GM23338 (cell line): ENCODE data around the gene RNLS. TPM values are rescaled to one million over a fixed set of nuclear protein-coding genes. Genes with fewer than 3 reads are reported as not detected.

Experiments used
- ATAC-seq: fragments of 200-7000 bp; cut with Tn5 transposase; 3 replicates; pipeline ENCODE4 v1.9.1; 2020
- DNase-seq: peaks from one replicate; pipeline ENCODE4 v3.0.0-alpha.2; 2015; ENCODE audit warnings: low spot score
- H2AFZ ChIP-seq: fragments of 200-600 bp; sonication (generic); 2 replicates; pipeline ENCODE4 v1.8.0; 2016; ENCODE audit warnings: antibody characterized with exemption, mild to moderate bottlenecking, moderate library complexity
- H3F3A ChIP-seq: fragments of 200-600 bp; sonication (generic); replicated peaks from 2 replicates; pipeline ENCODE4 v1.8.0; 2017; ENCODE audit warnings: antibody characterized with exemption, mixed run types, low read depth
- H3K27ac ChIP-seq: fragments of 200-600 bp; sonication (generic); 2 replicates; pipeline ENCODE4 v1.6.1; 2016; ENCODE audit warnings: low read depth
- H3K27me3 ChIP-seq: fragments of 200-600 bp; sonication (generic); 2 replicates; pipeline ENCODE4 v1.8.0; 2016; ENCODE audit warnings: mild to moderate bottlenecking, mixed run types, moderate library complexity; ENCODE audit not compliant: insufficient read depth
- H3K36me3 ChIP-seq: fragments of 200-600 bp; sonication (generic); 2 replicates; pipeline ENCODE4 v1.8.0; 2016; ENCODE audit warnings: mild to moderate bottlenecking; ENCODE audit not compliant: insufficient read depth
- H3K4me1 ChIP-seq: fragments of 200-600 bp; sonication (generic); 2 replicates; pipeline ENCODE4 v1.8.0; 2016; ENCODE audit warnings: mild to moderate bottlenecking, moderate library complexity; ENCODE audit not compliant: insufficient read depth
- H3K4me2 ChIP-seq: fragments of 200-600 bp; sonication (generic); 2 replicates; pipeline ENCODE4 v1.7.1; 2017; ENCODE audit warnings: mixed run types
- H3K4me3 ChIP-seq: fragments of 200-600 bp; sonication (generic); 2 replicates; pipeline ENCODE4 v1.6.1; 2016; ENCODE audit warnings: mixed run types
- H3K79me2 ChIP-seq: fragments of 200-600 bp; sonication (generic); replicated peaks from 2 replicates; pipeline ENCODE4 v1.8.0; 2017; ENCODE audit warnings: mild to moderate bottlenecking; ENCODE audit not compliant: insufficient read depth
- H3K9me2 ChIP-seq: fragments of 200-600 bp; sonication (generic); 2 replicates; pipeline ENCODE4 v1.8.0; 2017; ENCODE audit not compliant: insufficient read depth
- H4K20me1 ChIP-seq: fragments of 200-600 bp; sonication (generic); replicated peaks from 2 replicates; pipeline ENCODE4 v1.8.0; 2017; ENCODE audit warnings: mild to moderate bottlenecking; ENCODE audit not compliant: insufficient read depth
- H3K27ac Mint-ChIP-seq: 2 replicates; pipeline ENCODE4 v1.8.0; 2020; ENCODE audit warnings: inconsistent platforms, mild to moderate bottlenecking, moderate library complexity, mixed read lengths
- H3K27me3 Mint-ChIP-seq: 3 replicates; pipeline ENCODE4 v1.8.0; 2022; ENCODE audit warnings: low read depth, mild to moderate bottlenecking, moderate library complexity, mixed read lengths, inconsistent platforms; ENCODE audit not compliant: insufficient read depth, poor library complexity
- H3K36me3 Mint-ChIP-seq: 3 replicates; pipeline ENCODE4 v1.8.0; 2021; ENCODE audit warnings: low read depth, mild to moderate bottlenecking, inconsistent platforms, moderate library complexity, mixed read lengths
- H3K4me1 Mint-ChIP-seq: 3 replicates; pipeline ENCODE4 v1.8.0; 2020; ENCODE audit warnings: mild to moderate bottlenecking, inconsistent platforms, mixed read lengths
- H3K4me3 Mint-ChIP-seq: 3 replicates; pipeline ENCODE4 v1.8.0; 2021; ENCODE audit warnings: moderate library complexity, mild to moderate bottlenecking, inconsistent platforms, mixed read lengths
- H3K9me3 Mint-ChIP-seq: 3 replicates; pipeline ENCODE4 v1.8.0; 2020; ENCODE audit warnings: moderate library complexity, mild to moderate bottlenecking, inconsistent platforms, mixed read lengths
- CREB1 ChIP-seq: fragments of 250-450 bp; sonication (Bioruptor Pico); IDR thresholded peaks from 2 replicates; pipeline ENCODE4 v1.5.0; 2020; ENCODE audit warnings: low read depth, mild to moderate bottlenecking, moderate library complexity
- ETS1 ChIP-seq: IDR thresholded peaks from 2 replicates; pipeline ENCODE4 v1.6.1; 2016; ENCODE audit warnings: antibody characterized with exemption
- EZH2 ChIP-seq: fragments of 200-600 bp; sonication (generic); IDR thresholded peaks from one replicate; pipeline ENCODE4 v1.8.0; 2017; ENCODE audit warnings: antibody characterized with exemption, mild to moderate bottlenecking, low read depth; ENCODE audit not compliant: unreplicated experiment
- EZH2phosphoT487 ChIP-seq: fragments of 200-600 bp; sonication (generic); IDR thresholded peaks from one replicate; pipeline ENCODE4 v1.8.1; 2018; ENCODE audit warnings: antibody characterized with exemption; ENCODE audit not compliant: unreplicated experiment
- JUNB ChIP-seq: IDR thresholded peaks from one replicate; pipeline ENCODE4 v1.6.1; 2016; ENCODE audit warnings: antibody characterized with exemption; ENCODE audit not compliant: unreplicated experiment
- NANOG ChIP-seq: IDR thresholded peaks from 2 replicates; pipeline ENCODE4 v1.6.1; 2016; ENCODE audit warnings: antibody characterized with exemption, borderline replicate concordance
- POLR2AphosphoS5 ChIP-seq: IDR thresholded peaks from 2 replicates; pipeline ENCODE4 v1.6.1; 2016; ENCODE audit warnings: antibody characterized with exemption, low read depth
- REST ChIP-seq: IDR thresholded peaks from one replicate; pipeline ENCODE4 v1.6.1; 2018; ENCODE audit warnings: antibody characterized with exemption; ENCODE audit not compliant: unreplicated experiment
- STAT1 ChIP-seq: IDR thresholded peaks from one replicate; pipeline ENCODE4 v1.6.1; 2016; ENCODE audit warnings: antibody characterized with exemption; ENCODE audit not compliant: unreplicated experiment
- ZNF331 ChIP-seq: fragments of 250-450 bp; sonication (Bioruptor Pico); IDR thresholded peaks from 2 replicates; pipeline ENCODE4 v1.5.0; 2020; ENCODE audit warnings: low read depth, mild to moderate bottlenecking, moderate library complexity
- ZNF462 ChIP-seq: fragments of 250-450 bp; sonication (Bioruptor Pico); IDR thresholded peaks from 2 replicates; pipeline ENCODE4 v1.5.0; 2020; ENCODE audit warnings: mild to moderate bottlenecking, moderate library complexity
- polyA plus RNA-seq: library from polyadenylated mRNA; unstranded; fragments of >200 nt; fragmentation: Nextera tagmentation; extraction: Ambion mirVana; gene quantifications from 2 replicates; pipeline ENCODE4 v1.2.1, GENCODE V29; 2016
- total RNA-seq: library from RNA; depleted of rRNA; stranded (reverse); fragments of >200 nt; shearing (Covaris generic); gene quantifications from 2 replicates; pipeline ENCODE4 v1.2.3, GENCODE V29; 2014

RNLS gene
- total and polyA plus RNA-seq, 2 experiments from 2014 or later, result 8.8 to 15.2 TPM

GRCh38 chr10:88439932-88440331 is 143.2 kb downstream of the RNLS start:
- no peak for DNase-seq
- 0 out of 2 replicates have a peak, but pooled peaks cover 4% of the 10 kb centered on the region for H3K36me3 ChIP-seq
- H3K4me1 Mint-ChIP-seq, result no peaks in the 10 kb centered on the region
- H3K4me2 ChIP-seq, result no peak overlapping the region
- no peaks in the 10 kb centered on the region for H3K27me3 Mint-ChIP-seq
- ATAC-seq, result no peak
- H3K4me3 ChIP-seq, result no peak overlapping the region
- peaks cover 27% of the 10 kb centered on the region for H3K9me3 Mint-ChIP-seq
- H3K4me3 Mint-ChIP-seq, result no peak overlapping the region
- H3K4me1 ChIP-seq, result no peaks in the 10 kb centered on the region
- no peaks in the 10 kb centered on the region for H3K79me2 ChIP-seq
- H4K20me1 ChIP-seq, result no peaks in the 10 kb centered on the region
- TF ChIP-seq REST (no peak), POLR2AphosphoS5 (no peak), ETS1 (no peak), CREB1 (no peak), ZNF331 (CRISPR knock-in tag) (no peak), JUNB (no peak), STAT1 (no peak), EZH2 (no peak), ZNF462 (CRISPR knock-in tag) (no peak), NANOG (no peak), EZH2phosphoT487 (no peak)
- H3F3A ChIP-seq, result no peaks in the 10 kb centered on the region
- no peak overlapping the region for H2AFZ ChIP-seq
- H3K27ac Mint-ChIP-seq, result no peak overlapping the region
- H3K36me3 Mint-ChIP-seq, result peaks cover 14% of the 10 kb centered on the region
- H3K27me3 ChIP-seq, result no peaks in the 10 kb centered on the region
- H3K27ac ChIP-seq, result no peak overlapping the region
- no peaks in the 10 kb centered on the region for H3K9me2 ChIP-seq
